ENCODE measurements around the gene CACNA1F. TPM values are rescaled to one million over a fixed set of nuclear protein-coding genes. Genes with fewer than 3 reads are reported as not detected.

Gene CACNA1F
- total and polyA plus RNA-seq, 10 of the 15 experiments (the other 5 are each of a cell fraction or from before 2014, with no cell fraction given) = 0.01 to 0.32 (median 0.05) TPM; not detected in 5

DNA sequence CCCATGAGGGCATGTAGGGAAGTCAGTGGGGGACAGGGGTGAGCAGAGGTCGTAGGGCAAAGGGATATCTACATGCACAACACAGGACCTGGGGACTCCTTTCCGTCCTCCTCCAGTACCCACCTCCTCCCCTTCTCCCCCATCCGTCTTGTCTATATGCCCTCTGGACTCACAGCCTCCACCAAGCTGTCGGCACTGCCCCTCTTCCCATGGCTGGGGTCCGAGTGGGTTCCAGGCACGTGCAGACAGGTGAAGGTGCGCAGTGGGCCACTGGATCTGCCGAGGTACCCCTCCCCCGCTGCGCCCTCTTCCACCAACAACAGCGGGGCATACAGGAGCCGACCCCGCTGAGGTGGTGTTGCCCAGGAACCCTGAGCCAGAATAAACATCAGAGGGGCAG lies 27.7 kb downstream of the CACNA1F start (continued):
- no peak for TF ChIP-seq REST (IDR thresholded peaks at IDR 0.05; ENCODE audit: low read depth, low read length)

GRCh38 chrX:49204709-49205108 lies 28.4 kb downstream of the CACNA1F start:
- ATAC-seq = no peak

More at GRCh38 chrX:49204709-49205108, 28.4 kb downstream of the CACNA1F start:
- H2AFZ ChIP-seq (ENCODE audit: control insufficient read depth, low read depth, low read length) = no peak overlapping the region
- no peaks in the 10 kb centered on the region for H3K9me3 ChIP-seq (replicated peaks; ENCODE audit: control insufficient read depth, insufficient read depth, low read length)
- TF ChIP-seq SIN3A (IDR thresholded peaks at IDR 0.05; ENCODE audit: low read depth, low read length) = no peak
- TF ChIP-seq TCF7 (IDR thresholded peaks at IDR 0.05; ENCODE audit: borderline replicate concordance) = no peak
- TF ChIP-seq ELK1 (IDR thresholded peaks at IDR 0.05; ENCODE audit: low read depth, low read length) = no peak
- TF ChIP-seq RB1 (IDR thresholded peaks at IDR 0.05; ENCODE audit: borderline replicate concordance) = no peak
- no peak for TF ChIP-seq ATF7 (IDR thresholded peaks at IDR 0.05; ENCODE audit: low read depth)
- TF ChIP-seq BCLAF1 (IDR thresholded peaks at IDR 0.05) = no peak
- TF ChIP-seq, protein P1, sequence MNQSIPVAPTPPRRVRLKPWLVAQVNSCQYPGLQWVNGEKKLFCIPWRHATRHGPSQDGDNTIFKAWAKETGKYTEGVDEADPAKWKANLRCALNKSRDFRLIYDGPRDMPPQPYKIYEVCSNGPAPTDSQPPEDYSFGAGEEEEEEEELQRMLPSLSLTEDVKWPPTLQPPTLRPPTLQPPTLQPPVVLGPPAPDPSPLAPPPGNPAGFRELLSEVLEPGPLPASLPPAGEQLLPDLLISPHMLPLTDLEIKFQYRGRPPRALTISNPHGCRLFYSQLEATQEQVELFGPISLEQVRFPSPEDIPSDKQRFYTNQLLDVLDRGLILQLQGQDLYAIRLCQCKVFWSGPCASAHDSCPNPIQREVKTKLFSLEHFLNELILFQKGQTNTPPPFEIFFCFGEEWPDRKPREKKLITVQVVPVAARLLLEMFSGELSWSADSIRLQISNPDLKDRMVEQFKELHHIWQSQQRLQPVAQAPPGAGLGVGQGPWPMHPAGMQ (IDR thresholded peaks at IDR 0.05; ENCODE audit: borderline replicate concordance) = no peak
- H3K9ac ChIP-seq (ENCODE audit: control insufficient read depth, insufficient read depth, low read length) = no peak overlapping the region
- H3K4me1 ChIP-seq (ENCODE audit: control insufficient read depth, insufficient read depth, low read length) = no peaks in the 10 kb centered on the region
- no peaks in the 10 kb centered on the region for H4K20me1 ChIP-seq (ENCODE audit: control insufficient read depth, insufficient read depth)
- ChIA-PET RAD21 (ENCODE audit: unreplicated experiment) (no interaction called here), CTCF (no interaction called here), SMC1A (ENCODE audit: uncharacterized antibody, unreplicated experiment) (no interaction called here), POLR2A (interaction anchor here (0.6 kb wide), 1 partner anchor 12 kb away, joined by 6 read pairs; no protein-coding TSS in a partner anchor)
- WGBS (ENCODE audit: insufficient coverage, insufficient replicate concordance, low lambda C conversion rate, missing lambda C conversion rate) = 0% methylated on average over 3 of the region's 4 CpGs
- intact Hi-C loops (cut with micrococcal nuclease; ENCODE audit: unreplicated experiment) (no loop called here), in situ Hi-C loops (cut with MboI) (no loop called here)
- no peaks in the 10 kb centered on the region for H3K27me3 ChIP-seq (replicated peaks in 1 of 2; ENCODE audit: control insufficient read depth in 2 of 2, insufficient read depth in 2 of 2, low read length in 1 of 2)
- H3K79me2 ChIP-seq (ENCODE audit: control insufficient read depth, insufficient read depth, low read length) = no peaks in the 10 kb centered on the region
- H3K4me3 ChIP-seq = no peak overlapping the region
- no peak overlapping the region for H3K27ac ChIP-seq (ENCODE audit: control insufficient read depth, insufficient read depth)
- no peaks in the 10 kb centered on the region for H3K36me3 ChIP-seq (ENCODE audit: control insufficient read depth in 2 of 2, insufficient read depth in 2 of 2, low read length in 1 of 2)
- DNase-seq (ENCODE audit: low read depth, low spot score) (no peak), FAIRE-seq (no peak)
- BruUV-seq (replicated peaks) = no TSS peak
- no peak overlapping the region for H3K4me2 ChIP-seq (ENCODE audit: control insufficient read depth, insufficient read depth)

Data from GM12878 (cell line).